ENCODE results near the gene BCL6. TPM values are rescaled to one million over a fixed set of nuclear protein-coding genes. Genes with fewer than 3 reads are reported as not detected.

BCL6 gene
- total RNA-seq, 1 donor from 2014 or later = 46.2 TPM

DNA sequence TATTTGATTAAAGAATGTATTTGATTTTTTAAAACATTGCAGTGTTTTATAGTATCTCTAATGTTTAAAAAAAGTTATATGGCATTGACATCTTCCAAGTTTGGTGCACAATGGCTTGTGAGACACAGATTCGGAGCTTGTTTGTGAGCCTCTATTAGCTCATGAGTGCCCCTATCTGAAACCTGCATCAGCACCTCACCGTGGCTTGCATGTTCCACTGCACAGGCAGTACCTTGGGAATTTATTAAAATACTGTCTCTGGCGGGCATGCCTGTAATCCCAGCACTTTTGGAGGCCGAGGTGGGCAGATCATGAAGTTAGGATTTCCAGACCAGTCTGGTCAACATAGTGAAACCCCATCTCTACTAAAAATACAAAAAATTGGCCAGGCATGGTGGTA, 36.1 kb downstream of the BCL6 start:
- Mint-ChIP-seq H3K27ac (ENCODE audit: unreplicated experiment) (no peak overlapping the region), H3K27me3 (ENCODE audit: low read depth, unreplicated experiment) (peaks cover 2% of the 10 kb centered on the region), H3K4me1 (ENCODE audit: low read depth, unreplicated experiment) (peaks cover 7% of the 10 kb centered on the region), H3K4me3 (ENCODE audit: unreplicated experiment) (no peak overlapping the region), H3K9me3 (ENCODE audit: unreplicated experiment) (no peaks in the 10 kb centered on the region), H3K36me3 (ENCODE audit: low read depth, unreplicated experiment) (no peaks in the 10 kb centered on the region)
- Histone ChIP-seq H3K9me3 (ENCODE audit: insufficient read depth, low read depth, low read length) (no peaks in the 10 kb centered on the region), H3K36me3 (ENCODE audit: insufficient read depth, low read length) (no peaks in the 10 kb centered on the region), H3K9ac (ENCODE audit: low read length) (no peak overlapping the region), H3K27me3 (ENCODE audit: insufficient read depth, low read length) (no peaks in the 10 kb centered on the region), H2AFZ (ENCODE audit: low read depth, low read length) (no peak overlapping the region), H3K27ac (ENCODE audit: low read depth, low read length) (no peak overlapping the region), H3K4me2 (ENCODE audit: low read length) (no peak overlapping the region), H4K20me1 (ENCODE audit: insufficient read depth, low read length) (no peaks in the 10 kb centered on the region), H3K79me2 (ENCODE audit: insufficient read depth, low read length) (no peaks in the 10 kb centered on the region), H3K4me1 (ENCODE audit: insufficient read depth, low read length) (no peaks in the 10 kb centered on the region), H3K4me3 (ENCODE audit: insufficient read depth, low read depth, low read length) (no peak overlapping the region)
- no peak for DNase-seq (ENCODE audit: low read depth)
- FAIRE-seq = no peak
- TF ChIP-seq, protein P1, sequence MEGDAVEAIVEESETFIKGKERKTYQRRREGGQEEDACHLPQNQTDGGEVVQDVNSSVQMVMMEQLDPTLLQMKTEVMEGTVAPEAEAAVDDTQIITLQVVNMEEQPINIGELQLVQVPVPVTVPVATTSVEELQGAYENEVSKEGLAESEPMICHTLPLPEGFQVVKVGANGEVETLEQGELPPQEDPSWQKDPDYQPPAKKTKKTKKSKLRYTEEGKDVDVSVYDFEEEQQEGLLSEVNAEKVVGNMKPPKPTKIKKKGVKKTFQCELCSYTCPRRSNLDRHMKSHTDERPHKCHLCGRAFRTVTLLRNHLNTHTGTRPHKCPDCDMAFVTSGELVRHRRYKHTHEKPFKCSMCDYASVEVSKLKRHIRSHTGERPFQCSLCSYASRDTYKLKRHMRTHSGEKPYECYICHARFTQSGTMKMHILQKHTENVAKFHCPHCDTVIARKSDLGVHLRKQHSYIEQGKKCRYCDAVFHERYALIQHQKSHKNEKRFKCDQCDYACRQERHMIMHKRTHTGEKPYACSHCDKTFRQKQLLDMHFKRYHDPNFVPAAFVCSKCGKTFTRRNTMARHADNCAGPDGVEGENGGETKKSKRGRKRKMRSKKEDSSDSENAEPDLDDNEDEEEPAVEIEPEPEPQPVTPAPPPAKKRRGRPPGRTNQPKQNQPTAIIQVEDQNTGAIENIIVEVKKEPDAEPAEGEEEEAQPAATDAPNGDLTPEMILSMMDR (IDR thresholded peaks at IDR 0.05; ENCODE audit: insufficient read depth, low read depth, low read length) = peak; percentile 9
- no peak for TF ChIP-seq EZH2 (IDR thresholded peaks at IDR 0.05; ENCODE audit: insufficient read depth, low read length)

DNA sequence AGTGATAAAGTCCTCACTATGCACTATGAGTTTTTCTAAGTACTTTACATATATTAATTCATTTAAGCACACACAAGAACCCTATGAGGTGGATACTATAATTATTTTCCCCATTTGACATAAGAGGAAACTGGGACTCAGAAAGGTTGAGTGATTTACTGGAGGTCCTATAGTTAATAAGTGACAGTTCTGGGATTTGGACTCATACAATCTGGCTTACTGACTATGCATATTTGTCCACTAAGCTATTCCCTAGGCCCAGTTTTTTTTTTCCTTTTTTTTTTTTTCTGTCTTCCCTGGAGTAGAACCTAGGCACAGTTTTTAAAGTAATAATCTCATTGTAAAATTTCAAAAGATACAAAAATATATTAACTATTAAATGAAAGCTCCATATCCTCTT, 36.6 kb downstream of the BCL6 start:
- Histone ChIP-seq H3K4me2 (ENCODE audit: low read length) (no peak overlapping the region), H3K4me3 (ENCODE audit: insufficient read depth, low read depth, low read length) (no peak overlapping the region), H4K20me1 (ENCODE audit: insufficient read depth, low read length) (no peaks in the 10 kb centered on the region), H3K36me3 (ENCODE audit: insufficient read depth, low read length) (no peaks in the 10 kb centered on the region), H3K27ac (ENCODE audit: low read depth, low read length) (no peak overlapping the region), H3K79me2 (ENCODE audit: insufficient read depth, low read length) (no peaks in the 10 kb centered on the region), H2AFZ (ENCODE audit: low read depth, low read length) (no peak overlapping the region), H3K9me3 (ENCODE audit: insufficient read depth, low read depth, low read length) (no peaks in the 10 kb centered on the region), H3K27me3 (ENCODE audit: insufficient read depth, low read length) (no peaks in the 10 kb centered on the region), H3K4me1 (ENCODE audit: insufficient read depth, low read length) (no peaks in the 10 kb centered on the region), H3K9ac (ENCODE audit: low read length) (no peak overlapping the region)
- Mint-ChIP-seq H3K27ac (ENCODE audit: unreplicated experiment) (no peak overlapping the region), H3K4me3 (ENCODE audit: unreplicated experiment) (no peak overlapping the region), H3K4me1 (ENCODE audit: low read depth, unreplicated experiment) (peaks cover 7% of the 10 kb centered on the region), H3K36me3 (ENCODE audit: low read depth, unreplicated experiment) (no peaks in the 10 kb centered on the region), H3K9me3 (ENCODE audit: unreplicated experiment) (no peaks in the 10 kb centered on the region), H3K27me3 (ENCODE audit: low read depth, unreplicated experiment) (peaks cover 2% of the 10 kb centered on the region)
- no peak for TF ChIP-seq EZH2 (IDR thresholded peaks at IDR 0.05; ENCODE audit: insufficient read depth, low read length)
- TF ChIP-seq, protein P1 (IDR thresholded peaks at IDR 0.05; ENCODE audit: insufficient read depth, low read depth, low read length) = no peak
- FAIRE-seq (no peak), DNase-seq (ENCODE audit: low read depth) (no peak)

DNA sequence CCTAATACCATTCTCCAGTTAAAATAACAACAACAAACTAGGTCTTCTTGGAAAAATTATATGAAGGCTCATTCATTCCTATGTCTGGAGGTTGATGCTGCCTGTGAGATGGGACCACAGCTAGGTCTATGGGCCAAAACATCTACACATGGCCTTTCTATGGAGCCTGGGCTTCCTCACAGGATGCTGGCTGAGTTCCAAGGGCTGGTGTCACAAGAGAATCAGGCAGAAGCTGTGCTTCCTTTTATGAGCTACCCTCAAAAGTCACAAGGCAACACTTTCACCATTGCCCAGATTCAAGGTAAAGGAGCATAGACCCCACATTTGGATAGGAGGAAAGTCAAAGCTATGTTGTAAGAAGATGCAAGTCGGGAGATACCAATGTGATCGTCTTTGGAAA, 38.3 kb downstream of the BCL6 start:
- no peak for FAIRE-seq
- H2AFZ ChIP-seq (ENCODE audit: low read depth, low read length) = no peak overlapping the region

More for the DNA sequence above, 38.3 kb downstream of the BCL6 start:
- Mint-ChIP-seq H3K27ac (ENCODE audit: unreplicated experiment) (no peak overlapping the region), H3K4me3 (ENCODE audit: unreplicated experiment) (no peak overlapping the region), H3K27me3 (ENCODE audit: low read depth, unreplicated experiment) (peaks cover 4% of the 10 kb centered on the region), H3K4me1 (ENCODE audit: low read depth, unreplicated experiment) (peaks cover 7% of the 10 kb centered on the region), H3K36me3 (ENCODE audit: low read depth, unreplicated experiment) (no peaks in the 10 kb centered on the region), H3K9me3 (ENCODE audit: unreplicated experiment) (no peaks in the 10 kb centered on the region)
- Histone ChIP-seq H3K27me3 (ENCODE audit: insufficient read depth, low read length) (no peaks in the 10 kb centered on the region), H3K4me1 (ENCODE audit: insufficient read depth, low read length) (no peaks in the 10 kb centered on the region), H3K9me3 (ENCODE audit: insufficient read depth, low read depth, low read length) (no peaks in the 10 kb centered on the region), H3K9ac (ENCODE audit: low read length) (no peak overlapping the region), H3K4me2 (ENCODE audit: low read length) (no peak overlapping the region), H3K79me2 (ENCODE audit: insufficient read depth, low read length) (no peaks in the 10 kb centered on the region), H3K4me3 (ENCODE audit: insufficient read depth, low read depth, low read length) (no peak overlapping the region), H3K27ac (ENCODE audit: low read depth, low read length) (no peak overlapping the region), H3K36me3 (ENCODE audit: insufficient read depth, low read length) (no peaks in the 10 kb centered on the region), H4K20me1 (ENCODE audit: insufficient read depth, low read length) (no peaks in the 10 kb centered on the region)
- no peak for TF ChIP-seq EZH2 (IDR thresholded peaks at IDR 0.05; ENCODE audit: insufficient read depth, low read length)
- TF ChIP-seq, protein P1 (IDR thresholded peaks at IDR 0.05; ENCODE audit: insufficient read depth, low read depth, low read length) = no peak
- DNase-seq (ENCODE audit: low read depth) = no peak
